G401.6 (cell line): ENCODE data around the gene SYT9.

Experiments
- FAIRE-seq: peaks from 2 replicates; lab custom pipeline; 2012; peaks lifted over from hg19 to GRCh38; lab: Jason Lieb, UNC

Gene SYT9

DNA sequence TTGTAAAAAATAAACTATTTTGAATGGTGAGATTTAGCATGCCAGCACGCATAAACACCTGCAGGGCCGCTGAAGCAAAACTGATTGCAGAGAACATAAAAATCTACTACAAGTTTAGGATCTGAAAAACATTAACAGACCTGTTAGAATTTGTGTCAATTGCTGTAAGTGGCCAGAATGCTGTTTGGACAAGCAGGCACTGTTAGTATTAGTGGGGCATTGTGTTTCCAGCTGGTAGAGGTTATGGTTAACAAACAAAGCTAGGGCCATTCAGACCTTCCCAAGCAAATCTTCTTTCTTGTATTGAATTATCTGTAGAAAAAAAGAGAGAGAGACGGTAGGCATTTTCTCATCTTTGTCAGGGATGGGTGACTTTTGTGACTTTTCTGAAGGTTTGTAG lies 176.0 kb downstream of the SYT9 start:
- FAIRE-seq, result no peak

DNA sequence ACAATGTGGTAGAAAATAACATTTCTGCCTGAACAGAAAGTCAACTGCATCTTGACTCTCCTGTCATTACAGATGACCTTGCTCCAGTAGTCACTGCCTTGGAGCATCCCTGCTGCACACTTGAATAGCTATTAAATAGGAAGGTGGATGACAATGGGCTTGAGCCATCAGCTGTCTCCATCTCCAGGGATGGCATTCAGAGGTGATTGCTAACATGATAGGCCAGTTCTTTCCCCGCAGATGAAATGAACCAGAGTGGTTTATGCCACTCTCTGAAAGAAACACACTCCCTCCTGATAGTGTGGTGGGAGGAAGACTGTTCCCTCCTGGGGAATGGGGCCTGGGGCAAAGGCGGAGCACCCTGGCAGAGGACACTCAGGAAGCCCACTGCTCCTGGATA lies 176.5 kb downstream of the SYT9 start:
- FAIRE-seq, result no peak

DNA sequence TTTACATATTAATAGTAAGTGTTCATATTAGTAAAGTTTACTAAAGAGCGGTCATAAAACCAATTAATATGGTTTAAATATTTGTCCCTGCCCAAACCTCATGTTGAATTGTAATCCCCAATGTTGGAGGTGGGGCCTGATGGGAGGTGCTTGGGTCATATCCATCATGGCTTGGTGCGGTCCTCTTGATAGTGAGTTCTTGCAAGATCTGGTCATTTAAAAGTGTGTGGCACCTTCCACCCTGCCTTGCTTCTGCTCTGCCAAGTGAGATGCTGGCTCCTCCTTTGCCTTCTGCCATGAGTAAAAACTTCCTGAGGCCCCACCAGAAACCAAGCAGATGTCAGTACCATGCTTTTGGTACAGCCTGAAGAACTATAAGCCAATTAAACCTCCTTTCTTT lies 178.8 kb downstream of the SYT9 start:
- FAIRE-seq, result no peak

DNA sequence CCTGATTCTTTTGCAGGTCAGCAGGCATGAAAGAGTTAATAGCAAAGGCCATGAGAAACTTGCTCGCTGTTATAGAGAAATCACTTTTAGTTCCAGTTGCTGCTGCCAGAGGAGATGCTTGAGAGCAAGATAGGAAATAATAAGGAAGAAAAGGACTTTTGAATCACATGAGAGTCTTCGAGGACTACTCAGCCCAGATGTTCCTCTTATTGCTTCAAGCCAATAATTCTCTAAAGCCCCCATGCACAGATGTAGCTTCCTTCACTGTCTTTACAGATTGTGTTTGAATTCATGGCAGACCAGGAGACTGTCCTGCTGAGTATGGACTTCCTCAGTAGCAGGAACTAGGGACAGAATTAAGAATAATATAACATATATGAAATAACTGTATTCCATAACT lies 183.5 kb downstream of the SYT9 start:
- FAIRE-seq, result no peak

DNA sequence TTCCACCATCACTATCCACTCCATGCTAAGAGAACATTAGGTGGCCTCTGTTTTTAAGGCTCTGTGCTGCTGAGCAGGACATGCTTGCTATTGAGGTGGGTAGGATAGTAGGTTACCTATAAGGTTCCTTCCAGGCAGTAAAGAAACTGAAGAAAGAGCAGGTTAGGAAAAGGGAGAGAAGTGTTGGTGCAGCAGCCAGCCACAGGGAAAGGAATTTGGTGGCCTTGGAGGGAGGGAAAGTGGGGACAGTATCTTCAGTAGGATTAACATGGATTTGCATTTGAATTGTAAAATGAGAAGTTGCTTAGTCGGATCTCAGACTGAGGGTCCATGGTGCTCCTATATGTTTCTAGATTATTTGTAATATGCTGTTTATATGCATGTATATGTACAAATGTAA lies 184.4 kb downstream of the SYT9 start:
- no peak for FAIRE-seq

DNA sequence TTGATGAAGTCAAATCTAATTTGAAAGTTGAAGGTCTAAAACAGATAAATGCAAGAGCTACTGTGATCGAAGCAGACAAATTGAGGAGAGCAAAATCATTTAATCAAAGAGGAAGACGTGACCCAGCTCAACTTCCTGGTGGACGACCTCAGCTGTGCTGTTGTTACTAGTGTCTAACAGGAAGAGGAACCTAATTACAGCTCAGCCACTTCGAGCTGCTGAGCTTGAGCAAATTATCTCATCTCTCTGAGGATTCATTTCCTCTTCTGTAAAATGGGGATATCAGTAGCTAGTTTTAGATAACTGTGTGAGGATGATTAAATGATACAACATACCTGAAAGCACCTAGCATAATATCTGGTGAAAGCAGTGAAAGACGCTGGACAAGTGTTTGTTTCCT lies 185.0 kb downstream of the SYT9 start:
- FAIRE-seq, result no peak

GRCh38 chr11:7437696-7438095 lies 186.0 kb downstream of the SYT9 start:
- FAIRE-seq, result no peak

DNA sequence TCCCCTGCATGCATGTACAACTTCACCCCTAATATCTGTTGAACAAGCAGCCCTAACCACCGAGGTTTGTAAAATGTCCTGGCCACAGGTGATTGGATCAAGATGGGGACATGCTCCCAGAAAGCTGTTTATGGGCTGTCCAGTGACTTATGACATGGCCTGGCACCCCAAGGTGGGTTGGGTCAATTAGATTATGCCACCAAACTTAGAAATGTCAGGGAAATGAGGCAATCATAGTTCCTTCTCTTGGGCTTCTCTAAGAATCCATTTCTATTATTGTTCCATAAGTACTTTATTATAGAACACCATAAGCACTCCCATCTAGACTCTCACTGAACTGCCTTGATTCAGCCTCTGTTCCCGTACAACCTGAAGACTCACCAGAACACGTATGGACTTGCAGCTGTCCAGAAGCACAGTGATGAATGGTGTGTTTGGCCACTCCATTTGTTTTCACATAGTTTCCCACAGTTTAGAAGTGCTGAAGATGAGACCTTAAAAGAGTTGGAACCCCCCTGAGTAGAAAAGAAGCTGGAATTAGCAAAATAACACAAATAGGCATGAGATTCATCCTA lies 188.1 kb downstream of the SYT9 start:
- FAIRE-seq, result no peak

- FAIRE-seq, result peak; percentile 67
Observed at GRCh38 chr11:7442588-7443215, 191.0 kb downstream of the SYT9 start.

DNA sequence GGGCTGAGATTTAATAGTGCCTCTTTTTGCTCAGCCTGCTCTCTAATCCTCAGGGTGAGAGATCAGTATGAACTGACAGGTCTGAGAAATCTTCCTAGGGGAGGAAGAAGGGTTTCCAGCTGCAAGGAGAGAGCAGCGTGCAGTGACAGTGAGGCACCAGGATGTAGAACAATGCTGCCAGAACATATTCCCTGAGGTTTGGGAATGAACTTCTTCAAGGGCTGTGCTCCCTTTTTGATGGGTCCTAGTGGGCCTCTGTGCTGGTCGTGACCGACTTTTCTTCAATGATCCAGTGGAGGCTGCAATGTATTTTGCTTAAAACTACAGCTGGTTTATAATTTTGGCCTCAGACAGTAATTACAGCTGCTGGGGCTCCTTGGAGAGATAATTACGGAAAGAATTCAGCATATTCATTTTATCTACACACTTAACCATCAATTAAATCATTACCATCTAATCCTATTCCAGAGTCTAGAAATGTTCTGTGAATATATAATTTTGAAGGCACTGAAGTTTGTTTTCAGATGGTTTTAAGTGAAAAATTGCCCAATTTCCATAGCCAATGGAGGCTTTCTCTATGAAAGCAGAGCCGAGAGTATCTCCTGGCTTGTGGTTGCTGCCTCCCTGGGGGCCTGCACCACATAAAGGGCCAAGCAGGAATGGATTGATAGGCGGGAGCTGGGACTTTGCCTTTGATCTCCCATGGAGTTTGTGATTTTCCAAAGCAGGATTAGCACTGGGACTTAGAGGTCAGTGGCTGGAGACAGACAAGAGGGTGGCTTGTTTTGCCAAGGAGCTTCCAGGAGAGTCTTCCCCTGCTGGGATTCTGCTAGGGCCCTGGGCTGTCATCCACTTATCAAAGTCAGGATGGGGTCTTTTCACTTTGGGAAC lies 192.6 kb downstream of the SYT9 start:
- FAIRE-seq, result no peak

- no peak for FAIRE-seq
Observed at GRCh38 chr11:7445564-7445963, 193.9 kb downstream of the SYT9 start.

DNA sequence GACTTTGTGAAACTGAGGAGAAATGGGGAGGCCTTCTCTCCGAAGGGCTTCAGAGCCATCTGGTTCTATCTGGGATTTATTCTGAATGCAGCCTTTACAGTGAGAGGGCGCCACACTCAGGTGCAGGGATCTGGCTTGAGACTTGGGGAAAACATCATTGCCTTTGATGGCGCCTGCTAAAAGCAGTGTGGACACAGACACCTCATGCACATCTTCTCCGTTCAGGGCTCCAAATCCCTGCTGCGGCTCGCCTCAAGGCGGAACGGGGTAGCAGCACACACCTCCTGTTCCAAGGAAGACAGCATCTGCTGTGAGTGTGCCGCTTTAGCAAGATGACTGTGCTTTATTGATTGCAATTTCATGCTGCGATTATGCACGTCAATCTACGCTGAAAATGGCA lies 196.5 kb downstream of the SYT9 start:
- FAIRE-seq, result no peak

- no peak for FAIRE-seq
Observed at GRCh38 chr11:7449211-7449840, 197.6 kb downstream of the SYT9 start.

DNA sequence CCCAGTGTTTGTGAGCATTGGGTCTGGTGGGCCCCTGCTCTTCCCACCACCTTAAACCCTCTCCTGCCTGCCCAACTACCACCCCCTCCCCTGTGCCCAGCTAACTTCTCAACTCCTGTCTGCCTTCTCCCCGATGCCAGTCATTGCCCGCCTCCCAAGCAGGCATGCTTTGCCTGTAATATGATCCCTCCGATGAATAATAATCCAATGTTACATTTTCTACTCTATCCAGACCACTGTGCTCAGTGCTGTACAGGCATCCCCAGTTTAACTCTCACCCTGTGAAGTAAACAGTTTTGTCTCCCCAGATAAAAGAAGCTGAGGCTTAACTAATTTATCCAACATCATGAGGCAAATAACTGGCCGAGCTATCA lies 198.1 kb downstream of the SYT9 start:
- no peak for FAIRE-seq

GRCh38 chr11:7450836-7451235 lies 199.1 kb downstream of the SYT9 start:
- no peak for FAIRE-seq

DNA sequence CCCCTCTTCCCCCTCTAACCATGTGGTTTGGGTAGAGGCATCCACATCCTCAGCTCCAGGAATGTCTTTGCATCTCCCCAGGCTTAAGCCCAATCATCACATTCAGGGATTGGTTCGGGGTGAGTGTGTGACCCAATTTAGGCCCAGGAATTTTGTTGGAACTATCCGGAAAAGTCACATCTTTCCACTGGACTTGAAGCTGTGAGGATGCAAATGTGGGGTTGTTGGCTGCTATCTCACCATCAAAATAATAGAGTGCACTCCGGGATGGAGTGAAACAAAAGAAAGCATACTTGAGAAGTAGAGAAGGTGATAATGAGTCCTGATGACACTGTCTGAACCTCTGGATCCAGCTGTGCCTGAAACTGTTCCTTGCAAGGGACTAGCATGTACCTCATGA lies 199.8 kb downstream of the SYT9 start:
- FAIRE-seq, result no peak

GRCh38 chr11:7451952-7452494 lies 200.3 kb downstream of the SYT9 start:
- FAIRE-seq, result no peak

- FAIRE-seq, result no peak
Observed at GRCh38 chr11:7454854-7455253, 203.2 kb downstream of the SYT9 start.

DNA sequence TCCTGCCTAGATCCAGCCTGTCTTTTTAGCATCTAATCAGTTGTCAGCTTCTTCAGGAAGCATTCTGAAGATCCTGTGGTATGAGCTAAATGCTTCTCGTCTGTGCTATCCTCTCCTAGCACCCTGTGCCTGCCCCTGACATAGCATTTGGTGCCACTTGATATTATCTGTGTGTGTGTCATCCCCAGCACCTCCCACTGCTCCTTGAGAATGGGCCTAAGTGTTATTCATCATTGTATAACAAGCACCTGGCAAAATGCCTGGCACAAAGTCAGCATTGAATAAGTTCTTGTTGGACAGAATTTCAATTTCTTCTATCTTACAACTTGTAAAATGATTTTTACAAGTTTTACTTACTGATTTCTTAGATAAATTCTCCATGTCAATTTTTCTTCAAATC lies 205.5 kb downstream of the SYT9 start:
- no peak for FAIRE-seq

DNA sequence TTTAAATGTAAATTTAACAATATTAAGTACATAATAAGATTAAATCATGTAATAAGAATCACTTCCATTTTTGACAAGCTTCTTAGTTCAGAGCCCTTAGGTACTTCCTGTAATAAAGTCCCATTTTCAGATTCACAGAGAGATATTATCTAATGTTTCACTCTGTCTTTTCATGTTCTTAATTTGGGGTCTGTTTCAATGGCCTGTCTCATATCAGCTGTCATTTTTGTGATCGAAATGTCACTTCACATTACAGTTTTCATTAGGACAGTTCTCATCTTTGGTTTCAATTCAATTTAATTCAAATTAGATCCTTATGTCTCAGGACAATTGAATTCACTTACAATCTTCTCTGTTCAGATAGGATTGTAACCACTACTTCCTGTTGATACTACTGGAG lies 211.0 kb downstream of the SYT9 start:
- no peak for FAIRE-seq

- FAIRE-seq, result no peak
Observed at GRCh38 chr11:7467652-7468051, 215.9 kb downstream of the SYT9 start.

GRCh38 chr11:7469351-7469865 lies 217.7 kb downstream of the SYT9 start:
- no peak for FAIRE-seq

- FAIRE-seq, result no peak
Observed at GRCh38 chr11:7471071-7471470, 219.4 kb downstream of the SYT9 start.
